AG09309 (cell line): Measurements from ENCODE around the gene RBP2.

ENCODE experiments used
- DNase-seq: peaks from one replicate; pipeline ENCODE4 v3.0.0-alpha.2; 2010; ENCODE audit warnings: low read depth
- H3K4me3 ChIP-seq: 2 replicates; pipeline ENCODE4 v1.5.1; 2011; ENCODE audit warnings: mild to moderate bottlenecking, low read depth, low read length, moderate library complexity; ENCODE audit not compliant: control insufficient read depth
- CTCF ChIP-seq: IDR thresholded peaks from 2 replicates; pipeline ENCODE4 v1.5.1; 2011; ENCODE audit warnings: mild to moderate bottlenecking, low read depth, low read length, inconsistent platforms; ENCODE audit not compliant: insufficient read depth, control insufficient read depth; ENCODE audit errors: missing control alignments

The RBP2 gene

GRCh38 chr3:139450159-139450558 lies 26.2 kb downstream of the RBP2 start:
- no peak for DNase-seq
- H3K4me3 ChIP-seq = no peak overlapping the region
- no peak for TF ChIP-seq CTCF

- H3K4me3 ChIP-seq = no peak overlapping the region
- no peak for TF ChIP-seq CTCF
- DNase-seq = no peak
Measured at GRCh38 chr3:139449566-139449965, 26.8 kb downstream of the RBP2 start.

- no peak for DNase-seq
- no peak for TF ChIP-seq CTCF
- no peak overlapping the region for H3K4me3 ChIP-seq
Measured at GRCh38 chr3:139448104-139448503, 28.2 kb downstream of the RBP2 start.

GRCh38 chr3:139447486-139447885 lies 28.8 kb downstream of the RBP2 start:
- DNase-seq = no peak
- TF ChIP-seq CTCF = no peak
- H3K4me3 ChIP-seq = no peak overlapping the region

- DNase-seq = no peak
- TF ChIP-seq CTCF = no peak
- H3K4me3 ChIP-seq = no peak overlapping the region
Measured at GRCh38 chr3:139444446-139444845, 31.9 kb downstream of the RBP2 start.

GRCh38 chr3:139443186-139443585 lies 33.1 kb downstream of the RBP2 start:
- no peak for DNase-seq
- no peak for TF ChIP-seq CTCF
- no peak overlapping the region for H3K4me3 ChIP-seq

- no peak overlapping the region for H3K4me3 ChIP-seq
- TF ChIP-seq CTCF = no peak
- no peak for DNase-seq
Measured at GRCh38 chr3:139441656-139442055, 34.7 kb downstream of the RBP2 start.
